NOMO-1 treated with DMSO at 0.1 percent for 48 hours (cell line): Measurements from ENCODE around the gene KRTAP12-1.

Experiments
- DNase-seq: peaks from one replicate; lab custom pipeline; 2025; ENCODE audit not compliant: unreplicated experiment; lab: John Stamatoyannopoulos, UW

KRTAP12-1 gene

DNA sequence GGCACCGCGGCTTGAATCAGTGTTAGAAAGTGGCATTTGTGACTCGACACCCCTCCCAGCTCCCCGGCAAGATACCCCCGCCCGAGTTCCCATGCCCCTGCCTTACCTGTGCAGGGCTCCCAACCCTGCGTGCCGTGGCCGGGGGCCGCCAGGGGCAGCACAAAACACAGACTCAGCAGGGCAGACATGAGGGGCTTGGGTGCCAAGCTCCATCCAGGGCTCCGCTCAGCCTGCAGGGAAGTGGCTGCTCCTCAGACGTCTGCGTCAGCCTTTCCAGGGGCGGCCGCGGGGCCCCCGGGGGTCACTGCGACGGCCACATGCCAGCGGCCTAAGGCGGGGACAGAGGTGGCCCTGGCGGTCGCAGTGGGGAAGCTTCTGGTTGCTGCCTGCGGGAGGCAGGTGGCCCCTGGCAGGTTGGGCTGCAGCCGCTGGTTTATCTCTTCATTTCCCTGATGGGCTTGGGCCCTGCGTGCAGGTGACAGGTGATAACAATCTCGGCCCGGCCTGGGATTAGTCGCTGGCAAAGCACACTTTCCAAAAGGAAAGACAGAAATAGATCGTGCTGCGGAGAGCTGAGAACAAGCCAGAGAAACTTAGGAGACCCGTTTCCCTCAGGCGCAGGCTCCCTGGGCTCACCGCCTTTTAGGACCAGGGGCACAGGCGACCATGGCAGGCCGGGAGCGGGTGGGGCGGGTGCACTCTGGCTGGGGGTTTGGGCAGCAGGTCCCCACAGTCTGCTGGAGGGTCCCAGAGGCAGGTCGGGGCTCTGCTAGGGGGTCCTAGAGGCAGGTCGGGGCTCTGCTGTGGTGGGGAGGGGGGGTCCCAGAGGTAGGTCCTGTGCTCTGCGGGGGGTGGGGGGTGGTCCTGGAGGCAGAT, 29.6 kb upstream of the KRTAP12-1 start, which contains the start of gene TSPEAR:
Gene TSPEAR (minus strand): TSS at position 246 of the 876 bp plus-strand sequence. CDS start 58 bp downstream, at position 188.
- no peak for DNase-seq

DNA sequence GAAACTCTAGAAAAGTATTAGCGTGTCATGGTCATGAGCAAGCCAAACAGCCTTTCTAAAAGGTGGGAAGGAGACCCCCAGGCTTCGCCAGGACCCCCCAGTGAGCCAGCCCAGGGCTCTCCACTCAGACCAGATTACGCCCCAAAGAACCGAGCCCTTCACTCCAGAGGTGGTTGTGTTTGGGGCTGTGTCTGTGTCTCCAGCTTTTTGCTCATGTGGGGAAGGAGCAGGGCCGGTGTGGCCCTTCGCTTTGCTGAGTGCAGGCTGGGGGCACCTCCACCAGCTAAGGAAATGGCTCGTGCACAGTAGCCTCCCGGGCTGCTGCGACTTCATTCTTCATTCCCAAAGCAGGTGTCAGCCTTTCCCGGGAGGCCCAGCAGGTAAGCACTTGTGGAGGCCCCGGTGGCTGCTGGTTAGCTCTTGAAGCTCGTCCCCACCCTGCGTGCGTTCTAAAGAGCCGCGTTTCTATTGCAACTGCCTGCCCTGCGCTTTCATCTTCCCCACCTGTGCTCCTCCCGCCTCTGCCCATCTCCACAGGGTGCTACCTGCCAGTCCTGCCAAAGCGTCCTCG, 28.9 kb upstream of the KRTAP12-1 start:
- no peak for DNase-seq

DNA sequence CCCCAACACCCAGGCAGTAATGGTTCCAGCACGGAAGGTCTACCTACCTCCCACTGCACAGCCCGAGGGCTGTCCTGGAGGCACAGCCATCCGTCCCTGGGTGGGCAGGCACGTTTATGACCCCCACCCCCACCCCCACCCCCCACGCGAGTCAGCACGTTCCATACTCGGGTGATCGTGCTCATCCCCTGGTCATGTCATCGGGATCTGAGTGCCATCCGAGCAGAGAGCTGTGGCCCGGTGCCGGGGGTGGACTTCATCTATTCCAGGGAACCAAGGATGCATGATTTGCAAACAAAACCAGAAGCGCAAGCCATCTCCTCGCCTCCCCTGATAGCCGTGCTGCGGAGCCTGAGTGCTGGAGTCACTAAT, 28.3 kb upstream of the KRTAP12-1 start:
- no peak for DNase-seq

DNA sequence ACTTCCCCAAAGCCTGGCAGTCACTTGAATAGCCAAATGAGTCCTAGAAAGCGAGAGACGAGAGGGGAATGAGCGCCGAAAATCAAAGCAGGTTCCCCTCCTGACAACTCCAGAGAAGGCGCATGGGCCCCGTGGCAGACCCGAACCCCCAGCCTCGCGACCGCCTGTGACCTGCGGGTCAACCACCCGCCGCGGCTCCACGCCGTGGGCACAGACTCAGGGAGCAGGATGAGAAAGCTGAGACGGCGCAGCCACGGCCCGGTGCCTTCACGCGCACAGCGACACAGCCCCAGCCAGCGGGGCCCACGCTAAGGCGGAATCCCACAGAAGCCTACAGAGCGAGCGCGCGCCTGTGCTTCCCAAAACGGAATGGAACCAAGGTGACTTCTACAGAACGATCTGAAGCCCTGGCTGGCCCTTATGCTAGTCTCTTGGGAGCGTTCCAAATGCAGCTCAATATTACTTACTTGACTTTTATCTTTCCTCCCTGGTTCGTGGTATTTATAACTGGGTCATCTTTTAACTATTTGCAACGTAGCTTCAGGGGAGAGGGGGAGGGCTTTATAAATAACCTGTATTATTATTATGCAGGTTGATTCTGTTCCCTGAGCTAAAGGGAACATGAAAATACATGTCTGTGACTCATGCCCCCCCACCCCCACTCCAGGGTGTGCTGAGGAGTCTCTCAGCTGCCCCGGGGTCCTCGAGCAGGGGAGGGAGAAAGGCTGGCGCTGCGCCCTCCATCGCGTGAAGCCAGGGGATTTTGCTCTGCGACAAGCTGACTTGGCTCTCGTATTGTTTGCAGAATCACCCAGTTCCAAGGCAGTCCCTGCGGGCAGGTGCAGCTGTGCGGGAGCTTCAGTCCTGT, 27.7 kb upstream of the KRTAP12-1 start:
- DNase-seq, result no peak

DNA sequence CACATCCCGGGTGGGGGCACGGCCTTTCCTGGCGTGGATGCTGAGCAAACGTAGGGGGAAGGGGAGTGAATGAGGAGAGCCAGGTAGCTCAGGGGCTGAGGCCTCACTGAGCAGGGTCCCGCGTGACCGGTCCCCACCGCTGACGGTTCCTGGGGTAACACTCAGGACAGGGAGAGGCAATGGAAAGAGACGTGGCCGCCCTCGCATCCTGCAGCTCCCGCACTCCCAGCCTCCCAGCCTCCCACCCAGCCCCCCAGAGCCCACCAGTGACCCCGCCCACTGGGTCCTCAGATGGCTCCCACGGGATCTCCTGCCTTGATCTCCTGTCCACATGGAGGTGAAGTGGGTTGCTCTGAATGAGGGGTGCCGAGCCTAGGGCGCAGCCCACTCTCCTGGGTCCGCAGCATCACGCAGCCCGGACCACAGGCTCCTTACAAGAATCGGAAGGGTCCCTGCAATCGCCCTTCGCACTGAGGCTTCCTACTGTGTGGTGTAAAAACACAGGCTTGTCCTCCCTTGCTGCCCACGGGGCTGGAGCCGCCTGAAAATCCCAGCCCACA, 27.0 kb upstream of the KRTAP12-1 start:
- no peak for DNase-seq

- no peak for DNase-seq
Measured at GRCh38 chr21:44708213-44708865, 26.4 kb upstream of the KRTAP12-1 start.

DNA sequence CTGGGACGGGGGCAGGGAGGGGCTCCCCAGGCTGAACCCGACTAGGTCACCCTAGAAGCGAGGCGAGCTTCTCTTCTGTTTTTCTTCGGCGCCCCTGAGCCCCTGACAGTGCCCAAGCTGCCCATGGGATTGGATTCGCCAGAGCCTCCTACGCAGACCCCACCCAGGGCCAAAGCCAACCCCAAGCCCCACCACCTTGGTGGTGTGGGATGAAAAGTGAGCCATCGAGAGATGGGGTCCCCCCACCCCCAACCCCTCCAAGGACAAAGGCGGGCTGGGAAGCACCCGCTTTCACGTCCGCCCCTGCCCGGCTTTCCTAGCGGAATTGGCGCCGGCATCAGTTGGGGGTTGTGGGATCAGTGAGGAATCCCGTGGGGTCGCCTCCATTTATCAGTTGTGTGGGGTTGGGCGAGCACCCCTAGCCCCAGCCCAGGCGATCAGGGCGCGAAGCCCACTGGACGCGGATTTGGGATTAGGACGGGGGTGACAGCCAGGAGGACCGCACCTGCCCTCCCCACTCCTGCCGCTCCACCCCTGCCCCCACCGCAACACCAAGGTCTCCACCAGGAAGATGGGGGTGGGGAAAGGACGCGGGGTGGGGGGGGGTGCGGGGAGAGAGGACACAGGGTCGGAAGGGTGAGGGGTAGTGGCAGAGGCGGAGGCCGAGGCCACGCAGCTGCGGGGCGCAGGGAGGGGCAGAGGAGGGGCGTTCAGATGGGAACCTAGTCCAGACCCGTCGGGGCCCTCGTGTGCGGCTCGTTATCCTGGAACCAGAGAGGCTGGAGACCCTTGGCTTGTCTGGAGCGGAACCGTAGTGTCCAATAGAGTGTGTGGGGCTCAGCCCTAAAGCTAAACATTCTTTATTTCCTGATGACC, 25.0 kb upstream of the KRTAP12-1 start:
- DNase-seq, result no peak

GRCh38 chr21:44706026-44706705, 24.2 kb upstream of the KRTAP12-1 start:
- no peak for DNase-seq

DNA sequence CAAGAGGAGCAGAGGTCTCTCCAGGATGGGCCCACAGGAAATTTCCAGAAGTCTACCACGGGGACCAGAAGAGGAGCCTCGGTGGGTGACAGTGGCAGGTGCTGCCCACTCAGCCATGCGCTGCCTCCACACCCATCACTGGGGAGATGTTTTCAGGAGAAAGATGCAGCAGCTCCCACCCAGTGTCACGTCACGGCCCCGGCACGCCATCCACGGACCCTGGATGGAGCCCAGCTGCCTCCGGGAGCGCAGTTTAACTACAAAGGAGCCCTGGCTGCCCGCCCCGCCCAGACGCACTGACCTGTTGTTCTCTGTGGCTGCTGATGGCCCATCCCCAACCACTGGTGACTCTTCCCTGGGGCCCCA, 22.7 kb upstream of the KRTAP12-1 start:
- no peak for DNase-seq

- no peak for DNase-seq
Measured at GRCh38 chr21:44703731-44704635, 22.0 kb upstream of the KRTAP12-1 start.

GRCh38 chr21:44702973-44703730, 21.2 kb upstream of the KRTAP12-1 start:
- DNase-seq, result no peak

DNA sequence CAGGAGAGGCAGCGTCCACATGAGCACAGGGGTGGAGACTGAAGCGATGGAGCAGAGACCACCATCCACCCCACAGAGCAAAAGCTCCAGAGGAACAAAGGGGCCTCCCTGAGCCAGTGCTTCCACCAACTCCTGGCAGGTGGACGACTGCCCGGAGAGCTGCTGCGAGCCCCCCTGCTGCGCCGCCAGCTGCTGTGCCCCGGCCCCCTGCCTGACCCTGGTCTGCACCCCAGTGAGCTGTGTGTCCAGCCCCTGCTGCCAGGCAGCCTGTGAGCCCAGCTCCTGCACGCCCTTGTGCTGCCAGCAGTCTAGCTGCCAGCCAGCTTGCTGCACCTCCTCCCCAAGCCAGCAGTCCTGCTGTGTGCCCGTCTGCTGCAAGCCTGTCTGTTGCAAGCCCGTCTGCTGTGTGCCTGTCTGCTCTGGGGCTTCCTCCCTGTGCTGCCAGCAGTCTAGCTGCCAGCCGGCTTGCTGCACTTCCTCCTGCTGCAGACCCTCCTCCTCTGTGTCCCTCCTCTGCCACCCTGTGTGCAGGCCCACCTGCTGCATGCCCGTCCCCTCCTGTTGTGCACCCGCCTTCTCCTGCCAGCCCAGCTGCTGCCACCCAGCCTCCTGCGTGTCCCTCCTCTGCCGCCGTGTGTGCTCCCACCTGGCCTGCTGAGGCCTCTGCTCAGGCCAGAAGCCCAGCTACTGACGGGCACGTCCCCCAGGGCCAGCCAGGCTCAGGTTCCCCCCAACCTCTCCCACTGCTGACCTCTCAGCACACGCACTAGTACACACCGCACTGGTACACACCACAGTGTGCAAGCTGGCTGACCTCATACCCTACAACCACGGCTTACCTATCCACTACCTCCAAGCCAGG, 20.4 kb upstream of the KRTAP12-1 start:
- DNase-seq, result no peak

DNA sequence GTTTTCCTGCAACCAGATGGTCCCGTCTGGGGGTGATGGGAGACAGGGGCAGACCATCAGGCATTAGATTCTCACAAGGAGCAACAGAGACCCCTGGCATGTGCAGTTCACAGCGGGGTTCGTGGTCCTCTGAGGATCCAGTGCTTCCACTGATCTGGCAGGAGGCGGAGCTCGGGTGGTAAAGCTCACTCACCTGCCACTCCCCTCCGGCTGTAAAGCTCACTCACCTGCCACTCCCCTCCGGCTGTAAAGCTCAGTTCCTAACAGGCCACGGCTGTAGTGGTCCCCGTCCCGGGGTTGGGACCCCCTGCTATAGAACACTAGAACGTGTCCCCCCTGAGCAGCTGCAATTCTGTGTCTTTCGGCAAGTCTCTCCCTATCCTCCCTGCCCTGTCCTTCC, 19.6 kb upstream of the KRTAP12-1 start:
- DNase-seq, result no peak

GRCh38 chr21:44701023-44701400, 19.0 kb upstream of the KRTAP12-1 start:
- DNase-seq, result no peak

GRCh38 chr21:44700101-44701022, 18.4 kb upstream of the KRTAP12-1 start:
- DNase-seq, result no peak
